SK-N-SH (cell line): ENCODE data around the gene TWSG1. TPM values are rescaled to one million over a fixed set of nuclear protein-coding genes. Genes with fewer than 3 reads are reported as not detected.
"Not testable (repeated sequence)": the region's sequence is repeated elsewhere in the genome, so short reads cannot be mapped to it uniquely, and the experiment has no call there.

Experiments used
- CTCF ChIA-PET: fragments of 300-600, 350-600 bp; formaldehyde crosslinking; extraction: SDS; loops from one replicate; lab custom pipeline; 2021; lab: Yijun Ruan, JAX
- POLR2A ChIA-PET: fragments of 350-600 bp; sonication (Branson Sonifier 250); formaldehyde crosslinking; extraction: SDS; loops from one replicate; lab custom pipeline; 2020; ENCODE audit warnings: antibody characterized with exemption, inconsistent platforms; lab: Yijun Ruan, JAX
- DNase-seq: peaks from one replicate; pipeline ENCODE4 v3.0.0; 2012
- H2AFZ ChIP-seq: fragments of 200-600 bp; sonication (generic); 2 replicates; pipeline ENCODE4 v1.8.1; 2016; ENCODE audit warnings: antibody characterized with exemption, mild to moderate bottlenecking, low read depth
- H3F3A ChIP-seq: fragments of 200-600 bp; sonication (generic); replicated peaks from 2 replicates; pipeline ENCODE3; 2016; ENCODE audit warnings: antibody characterized with exemption, mild to moderate bottlenecking; ENCODE audit not compliant: insufficient read depth
- H3K27ac ChIP-seq, 2 experiments: fragments of 200-500 bp in 1 of 2; fragments of 200-600 bp in 1 of 2; sonication (Bioruptor generic) in 1 of 2; sonication (generic), shearing (Covaris generic) in 1 of 2; 2 replicates each; pipeline versions ENCODE4 v1.5.1 to v1.6.1; 2014 to 2016; ENCODE audit warnings: low read depth in 2 of 2, inconsistent platforms in 1 of 2, low read length in 1 of 2, mild to moderate bottlenecking in 1 of 2, mixed read lengths in 1 of 2
- H3K27me3 ChIP-seq: fragments of 200-600 bp; sonication (generic), shearing (Covaris generic); 2 replicates; pipeline ENCODE4 v1.6.1; 2016; ENCODE audit warnings: mixed run types; ENCODE audit not compliant: insufficient read depth
- H3K36me3 ChIP-seq, 2 experiments: fragments of 200-500 bp in 1 of 2; fragments of 200-600 bp in 1 of 2; sonication (Bioruptor generic) in 1 of 2; sonication (generic) in 1 of 2; replicated peaks in 1 of 2; 2 replicates each; pipeline versions ENCODE3 to v1.5.1; 2014 to 2016; ENCODE audit warnings: low read length in 1 of 2, mild to moderate bottlenecking in 1 of 2; ENCODE audit not compliant: insufficient read depth in 2 of 2, control insufficient read depth in 1 of 2
- H3K4me1 ChIP-seq, 2 experiments: fragments of 200-500 bp in 1 of 2; fragments of 200-600 bp in 1 of 2; sonication (Bioruptor generic) in 1 of 2; sonication (generic), shearing (Covaris generic) in 1 of 2; 2 replicates each; pipeline versions ENCODE4 v1.5.1 to v1.6.1; 2014 to 2016; ENCODE audit warnings: low read depth in 1 of 2, low read length in 1 of 2, mixed run types in 1 of 2; ENCODE audit not compliant: insufficient read depth in 2 of 2, control insufficient read depth in 1 of 2
- H3K4me2 ChIP-seq: fragments of 200-600 bp; sonication (generic), shearing (Covaris generic); 2 replicates; pipeline ENCODE4 v1.6.1; 2017; ENCODE audit warnings: mixed run types
- H3K4me3 ChIP-seq, 2 experiments: fragments of 200-500 bp in 1 of 2; fragments of 200-600 bp in 1 of 2; sonication (Bioruptor generic) in 1 of 2; sonication (generic), shearing (Covaris generic) in 1 of 2; 2 replicates each; pipeline versions ENCODE4 v1.5.1 to v1.8.1; 2014 to 2016; ENCODE audit warnings: low read depth in 2 of 2, inconsistent platforms in 1 of 2, low read length in 1 of 2, mild to moderate bottlenecking in 1 of 2, mixed read lengths in 1 of 2, moderate library complexity in 1 of 2
- H3K79me2 ChIP-seq: fragments of 200-600 bp; sonication (generic); 2 replicates; pipeline ENCODE4 v1.8.1; 2017; ENCODE audit warnings: mild to moderate bottlenecking; ENCODE audit not compliant: insufficient read depth
- H3K9ac ChIP-seq: fragments of 200-600 bp; sonication (generic); 2 replicates; pipeline ENCODE4 v1.6.1; 2017; ENCODE audit warnings: mixed run types
- H3K9me2 ChIP-seq: fragments of 200-600 bp; sonication (generic); 2 replicates; pipeline ENCODE4 v1.6.1; 2017; ENCODE audit warnings: mixed run types
- H3K9me3 ChIP-seq: fragments of 200-600 bp; sonication (generic); 2 replicates; pipeline ENCODE4 v1.6.1; 2017; ENCODE audit warnings: mixed run types, mild to moderate bottlenecking, moderate library complexity
- H4K20me1 ChIP-seq: fragments of 200-600 bp; sonication (generic); 2 replicates; pipeline ENCODE4 v1.6.1; 2017; ENCODE audit warnings: mild to moderate bottlenecking, mixed run types; ENCODE audit not compliant: insufficient read depth
- EZH2phosphoT487 ChIP-seq: fragments of 200-600 bp; sonication (generic); IDR thresholded peaks from 2 replicates; pipeline ENCODE4 v1.6.1; 2017; ENCODE audit warnings: low read depth, mixed run types, mild to moderate bottlenecking, antibody characterized with exemption, moderate library complexity, borderline replicate concordance
- FOXJ3 ChIP-seq: sonication (generic); formaldehyde crosslinking; IDR thresholded peaks from 2 replicates; pipeline ENCODE4 v1.5.1; 2020; ENCODE audit warnings: mild to moderate bottlenecking, missing genetic modification reagents
- FOXM1 ChIP-seq: IDR thresholded peaks from 2 replicates; pipeline ENCODE4 v1.4.0; 2012; ENCODE audit warnings: low read depth, mild to moderate bottlenecking
- GATA2 ChIP-seq: sonication (generic); formaldehyde crosslinking; IDR thresholded peaks from 2 replicates; pipeline ENCODE4 v1.5.0; 2020; ENCODE audit warnings: mild to moderate bottlenecking, missing genetic modification reagents
- IRF3 ChIP-seq: fragments of 150-350 bp; IDR thresholded peaks from 2 replicates; pipeline ENCODE4 v1.6.1; 2016; ENCODE audit warnings: mild to moderate bottlenecking, low read depth, low read length
- JUND ChIP-seq: IDR thresholded peaks from 2 replicates; pipeline ENCODE4 v1.4.0; 2012
- MAX ChIP-seq: IDR thresholded peaks from 2 replicates; pipeline ENCODE4 v1.4.0; 2012; ENCODE audit warnings: low read depth
- POLR2AphosphoS5 ChIP-seq: IDR thresholded peaks from 2 replicates; pipeline ENCODE4 v1.6.1; 2012; ENCODE audit warnings: low read depth, low read length
- RCOR1 ChIP-seq: fragments of 150-350 bp; IDR thresholded peaks from 2 replicates; pipeline ENCODE4 v1.6.1; 2017; ENCODE audit warnings: antibody characterized with exemption, low read length
- RFX5 ChIP-seq: IDR thresholded peaks from 2 replicates; pipeline ENCODE4 v1.6.1; 2012; ENCODE audit warnings: mild to moderate bottlenecking, improper control_type of control experiment, low read length
- RXRA ChIP-seq: IDR thresholded peaks from 2 replicates; pipeline ENCODE4 v1.4.0; 2012; ENCODE audit warnings: low read depth, mild to moderate bottlenecking, borderline replicate concordance
- TCF12 ChIP-seq: IDR thresholded peaks from 2 replicates; pipeline ENCODE4 v1.4.0; 2012
- TEAD4 ChIP-seq: IDR thresholded peaks from 2 replicates; pipeline ENCODE4 v1.4.0; 2012; ENCODE audit warnings: mild to moderate bottlenecking, borderline replicate concordance; ENCODE audit not compliant: insufficient read depth
- YY1 ChIP-seq: IDR thresholded peaks from 2 replicates; pipeline ENCODE4 v1.4.0; 2012; ENCODE audit warnings: low read depth, mild to moderate bottlenecking
- WGBS: methylation state at CpG from one replicate; pipeline ENCODE4 v1.1.6; 2017; ENCODE audit warnings: low lambda C conversion rate; 5-methylcytosine and 5-hydroxymethylcytosine counted together
- polyA plus RNA-seq, 3 experiments: library from polyadenylated mRNA; depleted of rRNA; stranded (reverse); fragments of >200 nt; gene quantifications; 2 replicates each; pipeline ENCODE4 v1.2.3, GENCODE V29; 2012

Gene TWSG1
- polyA plus RNA-seq, 1 of the 3 experiments (the other 2 are of a cell fraction): 44.0 TPM

GRCh38 chr18:9428862-9429661, 94.5 kb downstream of the TWSG1 start:
- no peak overlapping the region for H3K4me3 ChIP-seq
- H3K36me3 ChIP-seq: no peaks in the 10 kb centered on the region
- H3K9ac ChIP-seq: no peak overlapping the region
- ChIA-PET CTCF (no interaction called here), POLR2A (no interaction called here)
- no peak overlapping the region for H3K27ac ChIP-seq
- no peaks in the 10 kb centered on the region for H3F3A ChIP-seq
- no peaks in the 10 kb centered on the region for H3K79me2 ChIP-seq
- TF ChIP-seq GATA2 (CRISPR knock-in tag) (no peak), YY1 (no peak), RFX5 (no peak), MAX (no peak), TCF12 (no peak), EZH2phosphoT487 (no peak), JUND (no peak), POLR2AphosphoS5 (no peak)
- 88% methylated on average over 6 of the region's 6 CpGs for WGBS
- H2AFZ ChIP-seq: no peak overlapping the region
- H3K4me2 ChIP-seq: no peak overlapping the region
- no peaks in the 10 kb centered on the region for H3K27me3 ChIP-seq
- DNase-seq: no peak
- H3K4me1 ChIP-seq: no peaks in the 10 kb centered on the region
- H3K9me3 ChIP-seq: no peaks in the 10 kb centered on the region
- H3K9me2 ChIP-seq: no peaks in the 10 kb centered on the region
- no peaks in the 10 kb centered on the region for H4K20me1 ChIP-seq

GRCh38 chr18:9429662-9429993, 95.1 kb downstream of the TWSG1 start:
- POLR2A ChIA-PET: no interaction called here
- no peaks in the 10 kb centered on the region for H3K9me3 ChIP-seq
- CTCF ChIA-PET: no interaction called here
- no peak overlapping the region for H2AFZ ChIP-seq
- H3F3A ChIP-seq: no peaks in the 10 kb centered on the region
- WGBS: 55% methylated on average over 3 of the region's 3 CpGs
- TF ChIP-seq RXRA (no peak), FOXJ3 (CRISPR knock-in tag) (no peak), JUND (no peak), RFX5 (no peak), RCOR1 (no peak), IRF3 (no peak), FOXM1 (no peak), MAX (no peak), TEAD4 (no peak)
- no peak overlapping the region for H3K4me2 ChIP-seq
- no peaks in the 10 kb centered on the region for H3K36me3 ChIP-seq
- H3K9ac ChIP-seq: no peak overlapping the region
- H4K20me1 ChIP-seq: no peaks in the 10 kb centered on the region
- H3K4me3 ChIP-seq: no peak overlapping the region
- H3K4me1 ChIP-seq: no peaks in the 10 kb centered on the region
- DNase-seq: no peak
- no peaks in the 10 kb centered on the region for H3K27me3 ChIP-seq
- H3K27ac ChIP-seq: no peak overlapping the region
- no peaks in the 10 kb centered on the region for H3K9me2 ChIP-seq
- H3K79me2 ChIP-seq: no peaks in the 10 kb centered on the region

- H3K9me3 ChIP-seq, H4K20me1 ChIP-seq, H3K9ac ChIP-seq, POLR2A ChIA-PET, CTCF ChIA-PET, H3K27ac ChIP-seq, H3K27me3 ChIP-seq, H3F3A ChIP-seq, H3K79me2 ChIP-seq, DNase-seq, H3K36me3 ChIP-seq, H2AFZ ChIP-seq, H3K4me1 ChIP-seq, H3K9me2 ChIP-seq, H3K4me3 ChIP-seq, H3K4me2 ChIP-seq: not testable (repeated sequence)
- WGBS: 85% methylated on average over 19 of the region's 22 CpGs
Measured at GRCh38 chr18:9430315-9430714, 95.7 kb downstream of the TWSG1 start.
